ENCODE data around the gene BCL7C. TPM values are rescaled to one million over a fixed set of nuclear protein-coding genes. Genes with fewer than 3 reads are reported as not detected.

BCL7C gene
- polyA plus RNA-seq, 1 donor (not counting 4 experiments of a cell fraction or from before 2014, with no cell fraction given), result 19.2 TPM

DNA sequence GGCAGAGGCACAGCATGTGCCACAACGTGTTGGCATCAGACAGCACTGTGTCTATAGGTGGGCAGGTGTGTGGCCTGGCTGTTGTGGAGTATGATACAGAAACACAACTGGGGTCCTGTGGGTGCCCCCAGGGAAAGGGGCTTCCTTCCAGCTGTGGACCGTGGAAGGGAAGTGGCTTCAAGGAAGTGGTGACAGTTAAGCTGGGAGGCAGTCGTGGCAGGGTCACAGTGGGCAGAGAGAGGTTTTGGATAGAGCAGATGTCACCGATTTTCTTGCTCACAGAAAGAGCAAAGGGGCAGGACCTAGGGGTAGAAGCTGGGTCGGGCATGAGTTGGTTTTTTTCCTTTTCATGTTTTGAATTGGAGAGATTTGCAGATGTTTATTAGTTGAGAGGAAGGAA, 43.8 kb upstream of the BCL7C start:
- H3K27ac ChIP-seq (ENCODE audit: control insufficient read depth, insufficient read depth, low read length), result no peak overlapping the region
- peaks cover 24% of the 10 kb centered on the region for H3K4me1 ChIP-seq (ENCODE audit: control insufficient read depth, extremely low read depth, insufficient read depth, low read length)
- H4K20me1 ChIP-seq (ENCODE audit: control insufficient read depth, extremely low read depth, insufficient read depth, low read length), result no peaks in the 10 kb centered on the region
- H3K79me2 ChIP-seq (ENCODE audit: control insufficient read depth, insufficient read depth, low read length), result peaks cover 12% of the 10 kb centered on the region
- FAIRE-seq, result no peak
- no peak overlapping the region for H3K9ac ChIP-seq (ENCODE audit: control insufficient read depth, extremely low read depth, insufficient read depth, low read length)
- no peaks in the 10 kb centered on the region for H3K9me3 ChIP-seq (ENCODE audit: control insufficient read depth, low read depth, low read length)
- H3K4me2 ChIP-seq (ENCODE audit: control insufficient read depth, extremely low read depth, insufficient read depth, low read depth, low read length), result no peak overlapping the region
- H3K9me1 ChIP-seq (ENCODE audit: control insufficient read depth, extremely low read depth, insufficient read depth, low read length), result no peaks in the 10 kb centered on the region
- H3K36me3 ChIP-seq (ENCODE audit: control insufficient read depth in 2 of 2, extremely low read depth in 1 of 2, insufficient read depth in 2 of 2, low read length in 2 of 2), result peaks cover 13 to 27% of the 10 kb centered on the region in 2 experiments
- no peak for DNase-seq (ENCODE audit: low read depth, low spot score)
- dilution Hi-C loops (cut with MboI; ENCODE audit: extremely low pct_ligation_motif_present, low sequenced_read_pairs), result no loop called here
- no peaks in the 10 kb centered on the region for H3K27me3 ChIP-seq (ENCODE audit: control insufficient read depth, extremely low read depth, insufficient read depth, low read length)
- H3K4me3 ChIP-seq (ENCODE audit: control insufficient read depth in 2 of 3, extremely low read depth in 1 of 3, insufficient read depth in 2 of 3, low read depth in 1 of 3, low read length in 3 of 3), result no peak overlapping the region
- H2AFZ ChIP-seq (ENCODE audit: control insufficient read depth, low read length), result no peak overlapping the region
- TF ChIP-seq, protein P1, sequence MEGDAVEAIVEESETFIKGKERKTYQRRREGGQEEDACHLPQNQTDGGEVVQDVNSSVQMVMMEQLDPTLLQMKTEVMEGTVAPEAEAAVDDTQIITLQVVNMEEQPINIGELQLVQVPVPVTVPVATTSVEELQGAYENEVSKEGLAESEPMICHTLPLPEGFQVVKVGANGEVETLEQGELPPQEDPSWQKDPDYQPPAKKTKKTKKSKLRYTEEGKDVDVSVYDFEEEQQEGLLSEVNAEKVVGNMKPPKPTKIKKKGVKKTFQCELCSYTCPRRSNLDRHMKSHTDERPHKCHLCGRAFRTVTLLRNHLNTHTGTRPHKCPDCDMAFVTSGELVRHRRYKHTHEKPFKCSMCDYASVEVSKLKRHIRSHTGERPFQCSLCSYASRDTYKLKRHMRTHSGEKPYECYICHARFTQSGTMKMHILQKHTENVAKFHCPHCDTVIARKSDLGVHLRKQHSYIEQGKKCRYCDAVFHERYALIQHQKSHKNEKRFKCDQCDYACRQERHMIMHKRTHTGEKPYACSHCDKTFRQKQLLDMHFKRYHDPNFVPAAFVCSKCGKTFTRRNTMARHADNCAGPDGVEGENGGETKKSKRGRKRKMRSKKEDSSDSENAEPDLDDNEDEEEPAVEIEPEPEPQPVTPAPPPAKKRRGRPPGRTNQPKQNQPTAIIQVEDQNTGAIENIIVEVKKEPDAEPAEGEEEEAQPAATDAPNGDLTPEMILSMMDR (optimal IDR thresholded peaks at IDR 0.05 in 1 of 3, IDR thresholded peaks at IDR 0.05 in 1 of 3, conservative IDR thresholded peaks at IDR 0.05 in 1 of 3; ENCODE audit: extremely low read depth in 1 of 3, insufficient read depth in 2 of 3, low read length in 3 of 3), result no peak
- no peak for TF ChIP-seq EZH2 (IDR thresholded peaks at IDR 0.05; ENCODE audit: low read length)

GRCh38 chr16:30934827-30935557, 41.1 kb upstream of the BCL7C start:
- peaks cover 28 to 29% of the 10 kb centered on the region in 2 experiments for H3K36me3 ChIP-seq (ENCODE audit: control insufficient read depth in 2 of 2, extremely low read depth in 1 of 2, insufficient read depth in 2 of 2, low read length in 2 of 2)
- FAIRE-seq, result no peak

More at GRCh38 chr16:30934827-30935557, 41.1 kb upstream of the BCL7C start:
- H3K4me1 ChIP-seq (ENCODE audit: control insufficient read depth, extremely low read depth, insufficient read depth, low read length), result peaks cover 5% of the 10 kb centered on the region
- no peaks in the 10 kb centered on the region for H3K9me1 ChIP-seq (ENCODE audit: control insufficient read depth, extremely low read depth, insufficient read depth, low read length)
- no peaks in the 10 kb centered on the region for H4K20me1 ChIP-seq (ENCODE audit: control insufficient read depth, extremely low read depth, insufficient read depth, low read length)
- no peaks in the 10 kb centered on the region for H3K9me3 ChIP-seq (ENCODE audit: control insufficient read depth, low read depth, low read length)
- dilution Hi-C loops (cut with MboI; ENCODE audit: extremely low pct_ligation_motif_present, low sequenced_read_pairs), result no loop called here
- no peak overlapping the region for H3K4me2 ChIP-seq (ENCODE audit: control insufficient read depth, extremely low read depth, insufficient read depth, low read depth, low read length)
- H3K79me2 ChIP-seq (ENCODE audit: control insufficient read depth, insufficient read depth, low read length), result peaks cover 6% of the 10 kb centered on the region
- H3K27ac ChIP-seq (ENCODE audit: control insufficient read depth, insufficient read depth, low read length), result no peak overlapping the region
- no peak for DNase-seq (ENCODE audit: low read depth, low spot score)
- H3K9ac ChIP-seq (ENCODE audit: control insufficient read depth, extremely low read depth, insufficient read depth, low read length), result no peak overlapping the region
- TF ChIP-seq, protein P1 (optimal IDR thresholded peaks at IDR 0.05 in 1 of 3, IDR thresholded peaks at IDR 0.05 in 1 of 3, conservative IDR thresholded peaks at IDR 0.05 in 1 of 3; ENCODE audit: extremely low read depth in 1 of 3, insufficient read depth in 2 of 3, low read length in 3 of 3), result peak; percentile 78 to 91 (median 88)
- TF ChIP-seq EZH2 (IDR thresholded peaks at IDR 0.05; ENCODE audit: low read length), result no peak
- H2AFZ ChIP-seq (ENCODE audit: control insufficient read depth, low read length), result no peak overlapping the region
- no peak overlapping the region for H3K4me3 ChIP-seq (ENCODE audit: control insufficient read depth in 2 of 3, extremely low read depth in 1 of 3, insufficient read depth in 2 of 3, low read depth in 1 of 3, low read length in 3 of 3)
- no peaks in the 10 kb centered on the region for H3K27me3 ChIP-seq (ENCODE audit: control insufficient read depth, extremely low read depth, insufficient read depth, low read length)
